ENCODE results near the gene ISOC1.

The ISOC1 gene

GRCh38 chr5:129096382-129096991 lies 1.9 kb downstream of the ISOC1 start:
- no peak for DNase-seq

- no peak for DNase-seq
These were observed 3.1 kb downstream of the ISOC1 start for GRCh38 chr5:129097498-129098296.

- DNase-seq = no peak
These were observed 4.1 kb downstream of the ISOC1 start for GRCh38 chr5:129098488-129099183.

- no peak for DNase-seq
These were observed 4.6 kb downstream of the ISOC1 start for GRCh38 chr5:129099184-129099569.

GRCh38 chr5:129101794-129102193 lies 7.2 kb downstream of the ISOC1 start:
- no peak for DNase-seq

GRCh38 chr5:129103397-129103796 lies 8.8 kb downstream of the ISOC1 start:
- no peak for DNase-seq

GRCh38 chr5:129104915-129105455 lies 10.4 kb downstream of the ISOC1 start:
- DNase-seq = no peak

- no peak for DNase-seq
These were observed 13.1 kb downstream of the ISOC1 start for GRCh38 chr5:129107637-129108036.

- no peak for DNase-seq
These were observed 16.2 kb downstream of the ISOC1 start for GRCh38 chr5:129110742-129111141.

- DNase-seq = no peak
These were observed 16.8 kb downstream of the ISOC1 start for GRCh38 chr5:129111351-129111750.

- no peak for DNase-seq
These were observed 17.7 kb downstream of the ISOC1 start for GRCh38 chr5:129112295-129112694.

- DNase-seq = no peak
These were observed 19.3 kb downstream of the ISOC1 start for GRCh38 chr5:129113867-129114266.

GRCh38 chr5:129114539-129115193 lies 20.1 kb downstream of the ISOC1 start:
- no peak for DNase-seq

- no peak for DNase-seq
These were observed 21.1 kb downstream of the ISOC1 start for GRCh38 chr5:129115680-129116079.

GRCh38 chr5:129116797-129117196 lies 22.2 kb downstream of the ISOC1 start:
- no peak for DNase-seq

- DNase-seq = no peak
These were observed 23.9 kb downstream of the ISOC1 start for GRCh38 chr5:129118405-129118804.

GRCh38 chr5:129118826-129119225 lies 24.3 kb downstream of the ISOC1 start:
- DNase-seq = no peak

GRCh38 chr5:129120158-129120581 lies 25.6 kb downstream of the ISOC1 start:
- DNase-seq = no peak

- DNase-seq = no peak
These were observed 28.0 kb downstream of the ISOC1 start for GRCh38 chr5:129122560-129122959.

- DNase-seq = no peak
These were observed 30.1 kb downstream of the ISOC1 start for GRCh38 chr5:129124608-129125007.

GRCh38 chr5:129125819-129126218 lies 31.3 kb downstream of the ISOC1 start:
- no peak for DNase-seq

- no peak for DNase-seq
These were observed 39.0 kb downstream of the ISOC1 start for GRCh38 chr5:129133553-129133952.

GRCh38 chr5:129135633-129136032 lies 41.1 kb downstream of the ISOC1 start:
- no peak for DNase-seq

Measured in activated naive CD4-positive, alpha-beta T cell treated with Interleukin-2 at 50 U/mL for 16 hours (primary cell).